A673 (cell line): ENCODE data around the gene NFS1. TPM values are rescaled to one million over a fixed set of nuclear protein-coding genes. Genes with fewer than 3 reads are reported as not detected.
A peak's percentile ranks its signal among the peaks of the same experiment; 100 is the strongest.
"Not testable (repeated sequence)": the region's sequence is repeated elsewhere in the genome, so short reads cannot be mapped to it uniquely, and the experiment has no call there.

Experiments
- BruUV-seq: library from RNA; stranded (reverse); fragments of 400-500 nt; replicated peaks from 2 replicates; lab custom pipeline; 2021; lab: Mats Ljungman, UMichigan
- CTCF ChIA-PET: fragments of 300-600 bp; sonication (Branson Sonifier 250); formaldehyde crosslinking; loops from one replicate; lab custom pipeline; 2022; ENCODE audit warnings: antibody characterized with exemption; lab: Charles Lee
- POLR2A ChIA-PET: fragments of 300-600 bp; sonication (Branson Sonifier 250); formaldehyde crosslinking; loops from one replicate; lab custom pipeline; 2022; ENCODE audit warnings: antibody characterized with exemption; ENCODE audit not compliant: low non-redundant PET; lab: Charles Lee
- DNase-seq: peaks from one replicate; pipeline ENCODE4 v3.0.0-alpha.2; 2015; ENCODE audit warnings: low spot score
- H3K27ac ChIP-seq: fragments of 200-600 bp; sonication (generic); 2 replicates; pipeline ENCODE4 v1.5.1; 2016; ENCODE audit warnings: mixed run types, low read depth, mild to moderate bottlenecking, mixed read lengths, antibody characterized with exemption, low read length; ENCODE audit not compliant: poor library complexity, severe bottlenecking
- H3K27me3 ChIP-seq: fragments of 200-600 bp; sonication (generic); replicated peaks from 2 replicates; pipeline ENCODE4 v1.6.1; 2017; ENCODE audit warnings: mixed run types, low read depth, mild to moderate bottlenecking, mixed read lengths, antibody characterized with exemption, low read length; ENCODE audit not compliant: insufficient read depth, poor library complexity
- H3K36me3 ChIP-seq: fragments of 200-600 bp; sonication (generic); 2 replicates; pipeline ENCODE4 v1.6.1; 2016; ENCODE audit warnings: mixed run types, mild to moderate bottlenecking, mixed read lengths, antibody characterized with exemption, low read length; ENCODE audit not compliant: insufficient read depth, poor library complexity, severe bottlenecking
- H3K4me1 ChIP-seq: fragments of 200-600 bp; sonication (generic); 2 replicates; pipeline ENCODE4 v1.6.1; 2017; ENCODE audit warnings: mixed run types, mild to moderate bottlenecking, mixed read lengths, antibody characterized with exemption, low read length; ENCODE audit not compliant: insufficient read depth, poor library complexity, severe bottlenecking
- H3K4me3 ChIP-seq: fragments of 200-600 bp; sonication (generic); 2 replicates; pipeline ENCODE4 v1.5.1; 2016; ENCODE audit warnings: low read depth, mixed run types, mild to moderate bottlenecking, mixed read lengths, low read length; ENCODE audit not compliant: poor library complexity, severe bottlenecking
- H3K9me3 ChIP-seq: fragments of 200-600 bp; sonication (generic); 2 replicates; pipeline ENCODE4 v1.6.1; 2016; ENCODE audit warnings: mixed run types, low read depth, mild to moderate bottlenecking, mixed read lengths, antibody characterized with exemption, low read length; ENCODE audit not compliant: poor library complexity, severe bottlenecking
- EZH2 ChIP-seq: fragments of 200-600 bp; sonication (generic); IDR thresholded peaks from 2 replicates; pipeline ENCODE4 v1.6.1; 2017; ENCODE audit warnings: borderline replicate concordance, low read depth, mild to moderate bottlenecking, mixed read lengths, antibody characterized with exemption, low read length; ENCODE audit not compliant: poor library complexity, severe bottlenecking
- intact Hi-C: fragments of 100-400 bp; cut with micrococcal nuclease; formaldehyde crosslinking; loops from one replicate; pipeline ENCODE4 v1.10.0; 2022; ENCODE audit not compliant: unreplicated experiment
- total RNA-seq: library from RNA; stranded (reverse); gene quantifications from 2 replicates; pipeline ENCODE4 v1.2.3, GENCODE V29; 2021
- TF ChIP-seq, protein P1 (sequence below): fragments of 300-800, 200-600 bp; sonication (generic); conservative IDR thresholded peaks from 2 replicates; pipeline ENCODE4 v1.5.1; 2017; ENCODE audit warnings: low read depth, mild to moderate bottlenecking, antibody characterized with exemption, low read length, moderate library complexity, mixed read lengths

NFS1 gene
- total RNA-seq, 1 experiment from 2014 or later, result 22.2 TPM

DNA sequence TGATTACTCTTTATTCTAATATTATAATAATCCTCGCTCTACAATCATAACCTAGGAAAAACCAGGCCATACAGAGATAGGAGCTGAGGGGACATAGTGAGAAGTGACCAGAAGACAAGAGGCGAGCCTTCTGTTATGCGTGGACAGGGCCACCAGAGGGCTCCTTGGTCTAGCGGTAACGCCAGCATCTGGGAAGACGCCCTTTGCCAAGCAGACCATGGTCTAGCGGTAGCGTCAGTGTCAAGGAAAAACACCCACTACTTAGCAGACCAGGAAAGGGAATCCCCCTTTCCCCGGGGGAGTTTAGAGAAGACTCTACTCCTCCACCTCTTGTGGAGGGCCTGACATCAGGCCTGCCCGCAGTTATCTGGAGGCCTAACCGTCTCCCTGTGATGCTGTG, 12.3 kb downstream of the NFS1 start:
- DNase-seq, result peak; percentile 33
- CTCF ChIA-PET, result interaction anchor here (1.2 kb wide), 1 partner anchor 191 kb away, joined by 5 read pairs; no protein-coding TSS in a partner anchor

DNA sequence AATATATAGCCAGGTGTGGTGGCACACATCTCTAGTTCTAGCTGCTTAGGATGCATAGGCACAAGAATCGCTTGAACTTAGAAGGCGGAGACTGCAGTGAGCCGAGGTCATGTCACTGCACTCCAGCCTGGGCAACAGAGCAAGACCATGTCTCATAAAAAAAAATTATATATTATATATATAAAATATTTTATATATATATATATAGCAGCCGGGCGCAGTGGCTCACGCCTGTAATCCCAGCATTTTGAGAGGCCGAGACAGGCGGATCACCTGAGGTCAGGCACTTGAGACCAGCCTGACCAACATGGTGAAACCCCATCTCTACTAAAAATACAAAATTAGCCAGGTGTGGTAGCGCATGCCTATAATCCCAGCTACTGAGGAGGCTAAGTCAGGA, 13.8 kb downstream of the NFS1 start:
- BruUV-seq, intact Hi-C loops, H3K9me3 ChIP-seq, DNase-seq, H3K27ac ChIP-seq, POLR2A ChIA-PET, H3K36me3 ChIP-seq, H3K4me3 ChIP-seq, H3K4me1 ChIP-seq, H3K27me3 ChIP-seq: not testable (repeated sequence)
- CTCF ChIA-PET, result interaction anchor here (1.2 kb wide), 1 partner anchor 193 kb away, joined by 5 read pairs; no protein-coding TSS in a partner anchor

More for the DNA sequence above, 12.3 kb downstream of the NFS1 start:
- H3K4me1 ChIP-seq, H3K36me3 ChIP-seq, H3K27ac ChIP-seq, H3K27me3 ChIP-seq, intact Hi-C loops, H3K4me3 ChIP-seq, H3K9me3 ChIP-seq, BruUV-seq: not testable (repeated sequence)
- POLR2A ChIA-PET, result interaction anchor here (0.6 kb wide), 1 partner anchor 11 kb away, joined by 3 read pairs; no protein-coding TSS in a partner anchor
- TF ChIP-seq, protein P1, sequence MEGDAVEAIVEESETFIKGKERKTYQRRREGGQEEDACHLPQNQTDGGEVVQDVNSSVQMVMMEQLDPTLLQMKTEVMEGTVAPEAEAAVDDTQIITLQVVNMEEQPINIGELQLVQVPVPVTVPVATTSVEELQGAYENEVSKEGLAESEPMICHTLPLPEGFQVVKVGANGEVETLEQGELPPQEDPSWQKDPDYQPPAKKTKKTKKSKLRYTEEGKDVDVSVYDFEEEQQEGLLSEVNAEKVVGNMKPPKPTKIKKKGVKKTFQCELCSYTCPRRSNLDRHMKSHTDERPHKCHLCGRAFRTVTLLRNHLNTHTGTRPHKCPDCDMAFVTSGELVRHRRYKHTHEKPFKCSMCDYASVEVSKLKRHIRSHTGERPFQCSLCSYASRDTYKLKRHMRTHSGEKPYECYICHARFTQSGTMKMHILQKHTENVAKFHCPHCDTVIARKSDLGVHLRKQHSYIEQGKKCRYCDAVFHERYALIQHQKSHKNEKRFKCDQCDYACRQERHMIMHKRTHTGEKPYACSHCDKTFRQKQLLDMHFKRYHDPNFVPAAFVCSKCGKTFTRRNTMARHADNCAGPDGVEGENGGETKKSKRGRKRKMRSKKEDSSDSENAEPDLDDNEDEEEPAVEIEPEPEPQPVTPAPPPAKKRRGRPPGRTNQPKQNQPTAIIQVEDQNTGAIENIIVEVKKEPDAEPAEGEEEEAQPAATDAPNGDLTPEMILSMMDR, result peak; percentile 25; the same call in 1 of the 2 replicates

DNA sequence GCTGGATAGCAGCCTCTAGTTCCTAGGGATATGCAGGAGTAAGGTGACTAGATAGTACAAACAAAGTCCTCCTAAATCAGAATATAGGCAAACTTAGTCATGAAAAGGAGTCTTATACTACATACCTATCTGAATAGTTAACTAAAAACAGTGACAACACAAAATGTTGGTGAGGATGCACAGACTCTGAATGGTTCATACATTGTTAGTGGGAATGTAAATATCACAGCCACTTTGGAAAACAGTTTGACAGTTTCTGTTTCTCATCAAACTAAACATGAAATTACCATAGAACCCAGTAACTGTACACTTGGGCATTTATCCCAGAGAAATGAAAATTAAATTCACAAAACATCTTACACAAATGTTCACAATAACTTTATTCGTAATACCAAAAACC, 17.2 kb downstream of the NFS1 start:
- Histone ChIP-seq H3K36me3 (no peaks in the 10 kb centered on the region), H3K9me3 (no peaks in the 10 kb centered on the region), H3K27me3 (no peaks in the 10 kb centered on the region), H3K27ac (no peak overlapping the region), H3K4me3 (no peak overlapping the region), H3K4me1 (no peaks in the 10 kb centered on the region)
- intact Hi-C loops, result no loop called here
- no TSS peak for BruUV-seq
- ChIA-PET POLR2A (no interaction called here), CTCF (interaction anchor here (0.6 kb wide), 1 partner anchor 265 kb away, joined by 7 read pairs; no protein-coding TSS in a partner anchor)
- TF ChIP-seq, protein P1, result no peak
- no peak for TF ChIP-seq EZH2
- no peak for DNase-seq

DNA sequence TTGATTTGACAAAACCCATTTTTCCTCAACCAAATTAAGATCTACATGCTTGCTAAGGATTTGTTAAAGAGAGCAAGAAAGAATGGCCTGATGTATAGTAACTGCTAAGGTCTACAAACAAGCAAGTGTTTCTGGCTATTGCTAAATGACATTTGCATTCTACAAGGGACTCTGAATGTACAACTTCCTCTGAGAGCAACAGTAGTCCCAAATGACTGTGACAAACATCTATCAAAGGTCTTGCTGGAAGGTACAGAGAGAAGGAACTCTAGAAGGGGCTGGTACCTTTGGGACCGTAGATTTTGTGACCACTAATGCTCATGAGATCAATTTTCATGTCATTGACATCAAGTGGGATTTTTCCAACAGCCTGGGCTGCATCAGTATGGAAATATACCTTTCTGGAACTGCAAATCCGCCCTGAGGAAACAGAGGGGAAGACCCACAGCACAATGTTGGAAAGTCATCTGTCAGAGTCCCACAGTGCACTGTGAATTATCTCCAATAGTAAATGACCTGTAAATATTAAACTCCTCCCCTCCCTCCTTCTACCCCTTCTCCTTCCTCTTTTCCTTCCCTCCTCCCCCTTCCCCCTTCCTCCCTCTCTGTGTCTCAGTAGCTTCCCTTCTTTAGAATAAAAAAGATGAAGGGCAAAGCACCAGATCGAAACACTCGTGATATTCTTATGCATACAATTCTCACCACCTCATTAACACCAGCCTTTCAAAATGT, 18.5 kb downstream of the NFS1 start:
- CTCF ChIA-PET, result no interaction called here
- H3K36me3 ChIP-seq, result no peaks in the 10 kb centered on the region
- intact Hi-C loops, result no loop called here
- POLR2A ChIA-PET, result no interaction called here
- H3K27ac ChIP-seq, result no peak overlapping the region
- H3K9me3 ChIP-seq, result no peaks in the 10 kb centered on the region
- H3K27me3 ChIP-seq, result no peaks in the 10 kb centered on the region
- TF ChIP-seq EZH2, result no peak
- TF ChIP-seq, protein P1, result no peak
- BruUV-seq, result no TSS peak
- H3K4me1 ChIP-seq, result no peaks in the 10 kb centered on the region
- H3K4me3 ChIP-seq, result no peak overlapping the region
- DNase-seq, result no peak
